CD14-positive monocyte (primary cell): ENCODE data around the gene MT2A. TPM values are rescaled to one million over a fixed set of nuclear protein-coding genes. Genes with fewer than 3 reads are reported as not detected.
A peak's percentile ranks its signal among the peaks of the same experiment; 100 is the strongest.

Experiments
- DNase-seq, 3 donors: peaks; one replicate each; pipeline ENCODE4 v3.0.0-alpha.2; 2011 to 2022
- H2AFZ ChIP-seq: 2 replicates; pipeline ENCODE4 v1.6.0; 2012; ENCODE audit warnings: mild to moderate bottlenecking, low read depth, low read length, inconsistent platforms; ENCODE audit not compliant: insufficient read depth, poor library complexity, severe bottlenecking
- H3K27ac ChIP-seq, 2 donors: 1 replicate in 1 of 2; 2 replicates in 1 of 2; pipeline ENCODE4 v1.5.1; 2012 to 2013; ENCODE audit warnings: low read length in 2 of 2, control low read depth in 1 of 2, inconsistent platforms in 1 of 2, low read depth in 1 of 2, mild to moderate bottlenecking in 1 of 2
- H3K27me3 ChIP-seq, 2 donors: one replicate each; pipeline versions ENCODE4 v1.6.0 to v1.6.1; 2011 to 2013; ENCODE audit warnings: low read length in 2 of 2; ENCODE audit not compliant: control insufficient read depth in 2 of 2, insufficient read depth in 2 of 2
- H3K36me3 ChIP-seq, 2 donors: replicated peaks in 1 of 2; 1 replicate in 1 of 2; 2 replicates in 1 of 2; pipeline versions ENCODE4 v1.5.1 to v1.6.1; 2012 to 2013; ENCODE audit warnings: low read length in 2 of 2, control low read depth in 1 of 2, inconsistent platforms in 1 of 2, mild to moderate bottlenecking in 1 of 2; ENCODE audit not compliant: insufficient read depth in 2 of 2, control insufficient read depth in 1 of 2
- H3K4me1 ChIP-seq, 2 donors: 1 replicate in 1 of 2; 2 replicates in 1 of 2; pipeline versions ENCODE4 v1.5.1 to v1.6.1; 2012 to 2013; ENCODE audit warnings: low read length in 2 of 2, control low read depth in 1 of 2, inconsistent platforms in 1 of 2, mild to moderate bottlenecking in 1 of 2, moderate library complexity in 1 of 2; ENCODE audit not compliant: insufficient read depth in 2 of 2, control insufficient read depth in 1 of 2
- H3K4me2 ChIP-seq: replicated peaks from 2 replicates; pipeline ENCODE3; 2012; ENCODE audit warnings: low read length, moderate library complexity, mild to moderate bottlenecking; ENCODE audit not compliant: poor library complexity, severe bottlenecking; ENCODE audit errors: extremely low read depth
- H3K4me3 ChIP-seq, 3 experiments: fragments of 200-600 bp in 1 of 3; sonication (generic) in 1 of 3; replicated peaks in 1 of 3; 1 replicate in 2 of 3; 2 replicates in 1 of 3; pipeline ENCODE4 v1.5.1; 2011 to 2013; ENCODE audit warnings: low read length in 3 of 3, mild to moderate bottlenecking in 3 of 3, control low read depth in 2 of 3, low read depth in 2 of 3, inconsistent platforms in 1 of 3, moderate library complexity in 1 of 3
- H3K79me2 ChIP-seq: 2 replicates; pipeline ENCODE4 v1.6.0; 2012; ENCODE audit warnings: mild to moderate bottlenecking, control low read depth, inconsistent platforms, low read length, moderate library complexity; ENCODE audit not compliant: insufficient read depth
- H3K9ac ChIP-seq: 2 replicates; pipeline ENCODE4 v1.6.0; 2017; ENCODE audit warnings: low read length, mild to moderate bottlenecking; ENCODE audit not compliant: insufficient read depth, poor library complexity, severe bottlenecking
- H3K9me3 ChIP-seq, 2 donors: replicated peaks in 1 of 2; 1 replicate in 1 of 2; 2 replicates in 1 of 2; pipeline versions ENCODE4 v1.5.1 to v1.6.1; 2012 to 2013; ENCODE audit warnings: low read length in 2 of 2, control low read depth in 1 of 2; ENCODE audit not compliant: control insufficient read depth in 1 of 2, insufficient read depth in 1 of 2
- H4K20me1 ChIP-seq: 2 replicates; pipeline ENCODE4 v1.6.0; 2012; ENCODE audit warnings: mild to moderate bottlenecking, low read length, control low read depth, moderate library complexity; ENCODE audit not compliant: insufficient read depth
- H3K27ac Mint-ChIP-seq, 7 donors: one replicate each; pipeline ENCODE4 v1.8.0; 2020; ENCODE audit warnings: mild to moderate bottlenecking in 7 of 7, mixed read lengths in 7 of 7, moderate library complexity in 6 of 7, inconsistent platforms in 2 of 7
- H3K27me3 Mint-ChIP-seq, 3 donors: one replicate each; pipeline ENCODE4 v1.8.0; 2021 to 2022; ENCODE audit warnings: low read depth in 3 of 3, mild to moderate bottlenecking in 3 of 3, mixed read lengths in 3 of 3, moderate library complexity in 3 of 3, inconsistent platforms in 1 of 3
- H3K36me3 Mint-ChIP-seq, 2 donors: one replicate each; pipeline ENCODE4 v1.8.0; 2020; ENCODE audit warnings: mixed read lengths in 2 of 2, inconsistent platforms in 1 of 2, mild to moderate bottlenecking in 1 of 2
- H3K4me1 Mint-ChIP-seq: one replicate; pipeline ENCODE4 v1.8.0; 2020; ENCODE audit warnings: mild to moderate bottlenecking, mixed read lengths
- H3K4me3 Mint-ChIP-seq, 2 donors: one replicate each; pipeline ENCODE4 v1.8.0; 2020; ENCODE audit warnings: mild to moderate bottlenecking in 2 of 2, mixed read lengths in 2 of 2, moderate library complexity in 1 of 2
- H3K9me3 Mint-ChIP-seq, 7 donors: one replicate each; pipeline ENCODE4 v1.8.0; 2020 to 2022; ENCODE audit warnings: mixed read lengths in 7 of 7, mild to moderate bottlenecking in 6 of 7, moderate library complexity in 6 of 7, inconsistent platforms in 2 of 7
- CTCF ChIP-seq: fragments of 200-600 bp; IDR thresholded peaks from one replicate; pipeline ENCODE4 v1.8.0; 2022; ENCODE audit warnings: antibody characterized with exemption, mild to moderate bottlenecking
- WGBS: methylation state at CpG from one replicate; pipeline ENCODE4 v1.1.5; 2013; ENCODE audit warnings: missing lambda C conversion rate; ENCODE audit not compliant: insufficient coverage; 5-methylcytosine and 5-hydroxymethylcytosine counted together
- intact Hi-C, 2 donors: fragments of 100-400 bp; cut with micrococcal nuclease; formaldehyde crosslinking; loops; one replicate each; pipeline versions ENCODE4 v1.15.0 to v1.15.1; 2023
- polyA plus RNA-seq, 3 donors: library from polyadenylated mRNA; depleted of rRNA in 1 of 3; unstranded in 2 of 3; stranded (reverse) in 1 of 3; fragments of 300-500 nt in 2 of 3; fragments of >200 nt in 1 of 3; fragmentation: Illumina TruSeq in 2 of 3; gene quantifications; 1 replicate in 2 of 3; 2 replicates in 1 of 3; pipeline ENCODE4 v1.2.3, GENCODE V29; 2012 to 2021

MT2A gene
- polyA plus RNA-seq, 3 donors = 26.8 to 228 (median 126) TPM

- Histone ChIP-seq H3K4me1 (no peaks in the 10 kb centered on the region), H3K9ac (no peak within 1 kb of the TSS), H3K9me3 (peaks cover 0 to 5% of the 10 kb centered on the region in 2 donors), H3K36me3 (no peaks in the 10 kb centered on the region), H2AFZ (no peak within 1 kb of the TSS), H3K27ac (no peak within 1 kb of the TSS), H3K27me3 (peaks cover 12 to 42% of the 10 kb centered on the region in 2 donors), H3K4me3 (no peak within 1 kb of the TSS), H4K20me1 (no peaks in the 10 kb centered on the region), H3K79me2 (no peaks in the 10 kb centered on the region), H3K4me2 (no peak within 1 kb of the TSS)
- no peaks in the 10 kb centered on the region for H3K36me3 Mint-ChIP-seq
- H3K27ac Mint-ChIP-seq = peak within 1 kb of the TSS in 2 of 7 donors; percentile 33 to 41
- TF ChIP-seq CTCF = no peak
- no peak within 1 kb of the TSS for H3K4me3 Mint-ChIP-seq
- peaks cover 39 to 57% (median 43%) of the 10 kb centered on the region in 3 donors for H3K27me3 Mint-ChIP-seq
- WGBS = 92% methylated on average over 6 of the region's 7 CpGs
- peaks cover 2% of the 10 kb centered on the region for H3K4me1 Mint-ChIP-seq
- DNase-seq = no peak
- intact Hi-C loops = no loop called here
- H3K9me3 Mint-ChIP-seq = peaks cover 0 to 6% (median 0%) of the 10 kb centered on the region in 7 donors
Measured at GRCh38 chr16:56651586-56651985, 43.2 kb downstream of the MT2A start, which contains the start of gene MT1B. Gene MT1B, plus strand, starts transcription at chr16:56651886. Its CDS starts 68 bp downstream, at chr16:56651954.

- H3K4me3 ChIP-seq = no peak overlapping the region
- no peak overlapping the region for H3K27ac ChIP-seq
- Mint-ChIP-seq H3K27ac (peak overlapping the region in 1 of 7 donors; percentile 41), H3K27me3 (peaks cover 32 to 49% (median 39%) of the 10 kb centered on the region in 3 donors), H3K4me1 (peaks cover 7% of the 10 kb centered on the region), H3K4me3 (no peak overlapping the region), H3K9me3 (peaks cover 0 to 3% (median 0%) of the 10 kb centered on the region in 7 donors), H3K36me3 (no peaks in the 10 kb centered on the region)
- WGBS = 100% methylated on average over 1 of the region's 1 CpG
- no peaks in the 10 kb centered on the region for H3K9me3 ChIP-seq
- H4K20me1 ChIP-seq = no peaks in the 10 kb centered on the region
- intact Hi-C loops = no loop called here
- no peak overlapping the region for H3K9ac ChIP-seq
- H3K4me2 ChIP-seq = no peak overlapping the region
- no peak for DNase-seq
- no peaks in the 10 kb centered on the region for H3K36me3 ChIP-seq
- no peak overlapping the region for H2AFZ ChIP-seq
- H3K27me3 ChIP-seq = peaks cover 2 to 32% of the 10 kb centered on the region in 2 donors
- TF ChIP-seq CTCF = no peak
- H3K79me2 ChIP-seq = no peaks in the 10 kb centered on the region
- peaks cover 5 to 6% of the 10 kb centered on the region in 2 donors for H3K4me1 ChIP-seq
Measured at GRCh38 chr16:56652600-56652999, 44.2 kb downstream of the MT2A start.
